GM23338 (cell line): ENCODE data around the gene CACNA2D2. TPM values are rescaled to one million over a fixed set of nuclear protein-coding genes. Genes with fewer than 3 reads are reported as not detected.

Experiments
- ATAC-seq: fragments of 200-7000 bp; cut with Tn5 transposase; 3 replicates; pipeline ENCODE4 v1.9.1; 2020
- DNase-seq: peaks from one replicate; pipeline ENCODE4 v3.0.0-alpha.2; 2015; ENCODE audit warnings: low spot score
- H2AFZ ChIP-seq: fragments of 200-600 bp; sonication (generic); 2 replicates; pipeline ENCODE4 v1.8.0; 2016; ENCODE audit warnings: antibody characterized with exemption, mild to moderate bottlenecking, moderate library complexity
- H3F3A ChIP-seq: fragments of 200-600 bp; sonication (generic); replicated peaks from 2 replicates; pipeline ENCODE4 v1.8.0; 2017; ENCODE audit warnings: antibody characterized with exemption, mixed run types, low read depth
- H3K27ac ChIP-seq: fragments of 200-600 bp; sonication (generic); 2 replicates; pipeline ENCODE4 v1.6.1; 2016; ENCODE audit warnings: low read depth
- H3K27me3 ChIP-seq: fragments of 200-600 bp; sonication (generic); 2 replicates; pipeline ENCODE4 v1.8.0; 2016; ENCODE audit warnings: mild to moderate bottlenecking, mixed run types, moderate library complexity; ENCODE audit not compliant: insufficient read depth
- H3K36me3 ChIP-seq: fragments of 200-600 bp; sonication (generic); 2 replicates; pipeline ENCODE4 v1.8.0; 2016; ENCODE audit warnings: mild to moderate bottlenecking; ENCODE audit not compliant: insufficient read depth
- H3K4me1 ChIP-seq: fragments of 200-600 bp; sonication (generic); 2 replicates; pipeline ENCODE4 v1.8.0; 2016; ENCODE audit warnings: mild to moderate bottlenecking, moderate library complexity; ENCODE audit not compliant: insufficient read depth
- H3K4me2 ChIP-seq: fragments of 200-600 bp; sonication (generic); 2 replicates; pipeline ENCODE4 v1.7.1; 2017; ENCODE audit warnings: mixed run types
- H3K4me3 ChIP-seq: fragments of 200-600 bp; sonication (generic); 2 replicates; pipeline ENCODE4 v1.6.1; 2016; ENCODE audit warnings: mixed run types
- H3K79me2 ChIP-seq: fragments of 200-600 bp; sonication (generic); replicated peaks from 2 replicates; pipeline ENCODE4 v1.8.0; 2017; ENCODE audit warnings: mild to moderate bottlenecking; ENCODE audit not compliant: insufficient read depth
- H3K9me2 ChIP-seq: fragments of 200-600 bp; sonication (generic); 2 replicates; pipeline ENCODE4 v1.8.0; 2017; ENCODE audit not compliant: insufficient read depth
- H4K20me1 ChIP-seq: fragments of 200-600 bp; sonication (generic); replicated peaks from 2 replicates; pipeline ENCODE4 v1.8.0; 2017; ENCODE audit warnings: mild to moderate bottlenecking; ENCODE audit not compliant: insufficient read depth
- H3K27ac Mint-ChIP-seq: 2 replicates; pipeline ENCODE4 v1.8.0; 2020; ENCODE audit warnings: inconsistent platforms, mild to moderate bottlenecking, moderate library complexity, mixed read lengths
- H3K27me3 Mint-ChIP-seq: 3 replicates; pipeline ENCODE4 v1.8.0; 2022; ENCODE audit warnings: low read depth, mild to moderate bottlenecking, moderate library complexity, mixed read lengths, inconsistent platforms; ENCODE audit not compliant: insufficient read depth, poor library complexity
- H3K36me3 Mint-ChIP-seq: 3 replicates; pipeline ENCODE4 v1.8.0; 2021; ENCODE audit warnings: low read depth, mild to moderate bottlenecking, inconsistent platforms, moderate library complexity, mixed read lengths
- H3K4me1 Mint-ChIP-seq: 3 replicates; pipeline ENCODE4 v1.8.0; 2020; ENCODE audit warnings: mild to moderate bottlenecking, inconsistent platforms, mixed read lengths
- H3K4me3 Mint-ChIP-seq: 3 replicates; pipeline ENCODE4 v1.8.0; 2021; ENCODE audit warnings: moderate library complexity, mild to moderate bottlenecking, inconsistent platforms, mixed read lengths
- H3K9me3 Mint-ChIP-seq: 3 replicates; pipeline ENCODE4 v1.8.0; 2020; ENCODE audit warnings: moderate library complexity, mild to moderate bottlenecking, inconsistent platforms, mixed read lengths
- CREB1 ChIP-seq: fragments of 250-450 bp; sonication (Bioruptor Pico); IDR thresholded peaks from 2 replicates; pipeline ENCODE4 v1.5.0; 2020; ENCODE audit warnings: low read depth, mild to moderate bottlenecking, moderate library complexity
- CTCF ChIP-seq, 2 experiments: fragments of 200-600 bp in 1 of 2; sonication (generic) in 1 of 2; conservative IDR thresholded peaks; 2 replicates each; pipeline versions ENCODE4 v1.5.1 to v1.6.1; 2016 to 2017; ENCODE audit warnings: antibody characterized with exemption in 2 of 2, low read depth in 2 of 2, mild to moderate bottlenecking in 2 of 2, moderate library complexity in 1 of 2
- ETS1 ChIP-seq: IDR thresholded peaks from 2 replicates; pipeline ENCODE4 v1.6.1; 2016; ENCODE audit warnings: antibody characterized with exemption
- EZH2 ChIP-seq: fragments of 200-600 bp; sonication (generic); IDR thresholded peaks from one replicate; pipeline ENCODE4 v1.8.0; 2017; ENCODE audit warnings: antibody characterized with exemption, mild to moderate bottlenecking, low read depth; ENCODE audit not compliant: unreplicated experiment
- JUNB ChIP-seq: IDR thresholded peaks from one replicate; pipeline ENCODE4 v1.6.1; 2016; ENCODE audit warnings: antibody characterized with exemption; ENCODE audit not compliant: unreplicated experiment
- NANOG ChIP-seq: IDR thresholded peaks from 2 replicates; pipeline ENCODE4 v1.6.1; 2016; ENCODE audit warnings: antibody characterized with exemption, borderline replicate concordance
- POLR2AphosphoS5 ChIP-seq: IDR thresholded peaks from 2 replicates; pipeline ENCODE4 v1.6.1; 2016; ENCODE audit warnings: antibody characterized with exemption, low read depth
- STAT1 ChIP-seq: IDR thresholded peaks from one replicate; pipeline ENCODE4 v1.6.1; 2016; ENCODE audit warnings: antibody characterized with exemption; ENCODE audit not compliant: unreplicated experiment
- ZNF114 ChIP-seq: fragments of 250-450 bp; sonication (Bioruptor Pico); IDR thresholded peaks from 2 replicates; pipeline ENCODE4 v1.5.0; 2020; ENCODE audit warnings: mild to moderate bottlenecking, moderate library complexity
- ZNF331 ChIP-seq: fragments of 250-450 bp; sonication (Bioruptor Pico); IDR thresholded peaks from 2 replicates; pipeline ENCODE4 v1.5.0; 2020; ENCODE audit warnings: low read depth, mild to moderate bottlenecking, moderate library complexity
- polyA plus RNA-seq: library from polyadenylated mRNA; unstranded; fragments of >200 nt; fragmentation: Nextera tagmentation; extraction: Ambion mirVana; gene quantifications from 2 replicates; pipeline ENCODE4 v1.2.1, GENCODE V29; 2016
- total RNA-seq: library from RNA; depleted of rRNA; stranded (reverse); fragments of >200 nt; shearing (Covaris generic); gene quantifications from 2 replicates; pipeline ENCODE4 v1.2.3, GENCODE V29; 2014
- TF ChIP-seq, protein P1 (sequence below): IDR thresholded peaks from one replicate; pipeline ENCODE4 v1.6.1; 2018; ENCODE audit warnings: antibody characterized with exemption; ENCODE audit not compliant: unreplicated experiment
- TF ChIP-seq, protein P2 (sequence below): fragments of 250-450 bp; sonication (Bioruptor Pico); IDR thresholded peaks from 2 replicates; pipeline ENCODE4 v1.5.0; 2020; ENCODE audit warnings: mild to moderate bottlenecking, moderate library complexity

The CACNA2D2 gene
- total and polyA plus RNA-seq, 2 experiments from 2014 or later: 4.7 to 11.4 TPM

DNA sequence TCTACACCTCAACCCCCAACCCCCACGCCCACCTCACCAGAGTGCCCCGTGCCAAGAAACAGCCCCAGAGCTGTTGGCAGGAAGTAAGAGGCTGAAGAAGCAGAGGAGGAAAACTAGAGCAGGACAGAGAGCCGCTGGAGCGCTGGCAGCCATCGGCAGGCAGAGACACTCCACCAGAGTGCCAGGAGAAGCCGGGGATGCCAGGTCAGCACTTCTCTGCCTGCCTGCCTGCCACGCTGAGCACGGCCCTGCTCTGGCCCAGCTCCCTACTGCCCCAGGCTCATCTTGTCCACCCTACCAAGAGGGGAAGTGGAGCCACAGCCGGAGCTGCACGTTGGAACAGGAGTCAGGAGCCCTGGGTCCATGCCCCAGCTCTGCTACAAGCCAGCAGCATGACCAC lies 29.7 kb downstream of the CACNA2D2 start:
- Histone ChIP-seq H3K4me3 (no peak overlapping the region), H3K4me1 (no peaks in the 10 kb centered on the region), H3K27ac (no peak overlapping the region), H3K79me2 (no peaks in the 10 kb centered on the region), H3K27me3 (no peaks in the 10 kb centered on the region), H3F3A (no peaks in the 10 kb centered on the region), H3K36me3 (no peaks in the 10 kb centered on the region), H2AFZ (no peak overlapping the region), H3K9me2 (no peaks in the 10 kb centered on the region), H4K20me1 (no peaks in the 10 kb centered on the region), H3K4me2 (no peak overlapping the region)
- no peak for TF ChIP-seq POLR2AphosphoS5
- no peak for TF ChIP-seq STAT1
- no peak for TF ChIP-seq JUNB
- no peak for TF ChIP-seq NANOG
- no peak for TF ChIP-seq EZH2
- TF ChIP-seq ZNF331 (CRISPR knock-in tag): no peak
- TF ChIP-seq, protein P1, sequence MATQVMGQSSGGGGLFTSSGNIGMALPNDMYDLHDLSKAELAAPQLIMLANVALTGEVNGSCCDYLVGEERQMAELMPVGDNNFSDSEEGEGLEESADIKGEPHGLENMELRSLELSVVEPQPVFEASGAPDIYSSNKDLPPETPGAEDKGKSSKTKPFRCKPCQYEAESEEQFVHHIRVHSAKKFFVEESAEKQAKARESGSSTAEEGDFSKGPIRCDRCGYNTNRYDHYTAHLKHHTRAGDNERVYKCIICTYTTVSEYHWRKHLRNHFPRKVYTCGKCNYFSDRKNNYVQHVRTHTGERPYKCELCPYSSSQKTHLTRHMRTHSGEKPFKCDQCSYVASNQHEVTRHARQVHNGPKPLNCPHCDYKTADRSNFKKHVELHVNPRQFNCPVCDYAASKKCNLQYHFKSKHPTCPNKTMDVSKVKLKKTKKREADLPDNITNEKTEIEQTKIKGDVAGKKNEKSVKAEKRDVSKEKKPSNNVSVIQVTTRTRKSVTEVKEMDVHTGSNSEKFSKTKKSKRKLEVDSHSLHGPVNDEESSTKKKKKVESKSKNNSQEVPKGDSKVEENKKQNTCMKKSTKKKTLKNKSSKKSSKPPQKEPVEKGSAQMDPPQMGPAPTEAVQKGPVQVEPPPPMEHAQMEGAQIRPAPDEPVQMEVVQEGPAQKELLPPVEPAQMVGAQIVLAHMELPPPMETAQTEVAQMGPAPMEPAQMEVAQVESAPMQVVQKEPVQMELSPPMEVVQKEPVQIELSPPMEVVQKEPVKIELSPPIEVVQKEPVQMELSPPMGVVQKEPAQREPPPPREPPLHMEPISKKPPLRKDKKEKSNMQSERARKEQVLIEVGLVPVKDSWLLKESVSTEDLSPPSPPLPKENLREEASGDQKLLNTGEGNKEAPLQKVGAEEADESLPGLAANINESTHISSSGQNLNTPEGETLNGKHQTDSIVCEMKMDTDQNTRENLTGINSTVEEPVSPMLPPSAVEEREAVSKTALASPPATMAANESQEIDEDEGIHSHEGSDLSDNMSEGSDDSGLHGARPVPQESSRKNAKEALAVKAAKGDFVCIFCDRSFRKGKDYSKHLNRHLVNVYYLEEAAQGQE: no peak
- no peak for TF ChIP-seq CTCF (conservative IDR thresholded peaks at IDR 0.05; ENCODE audit: low read depth in 2 of 2)
- TF ChIP-seq, protein P2, sequence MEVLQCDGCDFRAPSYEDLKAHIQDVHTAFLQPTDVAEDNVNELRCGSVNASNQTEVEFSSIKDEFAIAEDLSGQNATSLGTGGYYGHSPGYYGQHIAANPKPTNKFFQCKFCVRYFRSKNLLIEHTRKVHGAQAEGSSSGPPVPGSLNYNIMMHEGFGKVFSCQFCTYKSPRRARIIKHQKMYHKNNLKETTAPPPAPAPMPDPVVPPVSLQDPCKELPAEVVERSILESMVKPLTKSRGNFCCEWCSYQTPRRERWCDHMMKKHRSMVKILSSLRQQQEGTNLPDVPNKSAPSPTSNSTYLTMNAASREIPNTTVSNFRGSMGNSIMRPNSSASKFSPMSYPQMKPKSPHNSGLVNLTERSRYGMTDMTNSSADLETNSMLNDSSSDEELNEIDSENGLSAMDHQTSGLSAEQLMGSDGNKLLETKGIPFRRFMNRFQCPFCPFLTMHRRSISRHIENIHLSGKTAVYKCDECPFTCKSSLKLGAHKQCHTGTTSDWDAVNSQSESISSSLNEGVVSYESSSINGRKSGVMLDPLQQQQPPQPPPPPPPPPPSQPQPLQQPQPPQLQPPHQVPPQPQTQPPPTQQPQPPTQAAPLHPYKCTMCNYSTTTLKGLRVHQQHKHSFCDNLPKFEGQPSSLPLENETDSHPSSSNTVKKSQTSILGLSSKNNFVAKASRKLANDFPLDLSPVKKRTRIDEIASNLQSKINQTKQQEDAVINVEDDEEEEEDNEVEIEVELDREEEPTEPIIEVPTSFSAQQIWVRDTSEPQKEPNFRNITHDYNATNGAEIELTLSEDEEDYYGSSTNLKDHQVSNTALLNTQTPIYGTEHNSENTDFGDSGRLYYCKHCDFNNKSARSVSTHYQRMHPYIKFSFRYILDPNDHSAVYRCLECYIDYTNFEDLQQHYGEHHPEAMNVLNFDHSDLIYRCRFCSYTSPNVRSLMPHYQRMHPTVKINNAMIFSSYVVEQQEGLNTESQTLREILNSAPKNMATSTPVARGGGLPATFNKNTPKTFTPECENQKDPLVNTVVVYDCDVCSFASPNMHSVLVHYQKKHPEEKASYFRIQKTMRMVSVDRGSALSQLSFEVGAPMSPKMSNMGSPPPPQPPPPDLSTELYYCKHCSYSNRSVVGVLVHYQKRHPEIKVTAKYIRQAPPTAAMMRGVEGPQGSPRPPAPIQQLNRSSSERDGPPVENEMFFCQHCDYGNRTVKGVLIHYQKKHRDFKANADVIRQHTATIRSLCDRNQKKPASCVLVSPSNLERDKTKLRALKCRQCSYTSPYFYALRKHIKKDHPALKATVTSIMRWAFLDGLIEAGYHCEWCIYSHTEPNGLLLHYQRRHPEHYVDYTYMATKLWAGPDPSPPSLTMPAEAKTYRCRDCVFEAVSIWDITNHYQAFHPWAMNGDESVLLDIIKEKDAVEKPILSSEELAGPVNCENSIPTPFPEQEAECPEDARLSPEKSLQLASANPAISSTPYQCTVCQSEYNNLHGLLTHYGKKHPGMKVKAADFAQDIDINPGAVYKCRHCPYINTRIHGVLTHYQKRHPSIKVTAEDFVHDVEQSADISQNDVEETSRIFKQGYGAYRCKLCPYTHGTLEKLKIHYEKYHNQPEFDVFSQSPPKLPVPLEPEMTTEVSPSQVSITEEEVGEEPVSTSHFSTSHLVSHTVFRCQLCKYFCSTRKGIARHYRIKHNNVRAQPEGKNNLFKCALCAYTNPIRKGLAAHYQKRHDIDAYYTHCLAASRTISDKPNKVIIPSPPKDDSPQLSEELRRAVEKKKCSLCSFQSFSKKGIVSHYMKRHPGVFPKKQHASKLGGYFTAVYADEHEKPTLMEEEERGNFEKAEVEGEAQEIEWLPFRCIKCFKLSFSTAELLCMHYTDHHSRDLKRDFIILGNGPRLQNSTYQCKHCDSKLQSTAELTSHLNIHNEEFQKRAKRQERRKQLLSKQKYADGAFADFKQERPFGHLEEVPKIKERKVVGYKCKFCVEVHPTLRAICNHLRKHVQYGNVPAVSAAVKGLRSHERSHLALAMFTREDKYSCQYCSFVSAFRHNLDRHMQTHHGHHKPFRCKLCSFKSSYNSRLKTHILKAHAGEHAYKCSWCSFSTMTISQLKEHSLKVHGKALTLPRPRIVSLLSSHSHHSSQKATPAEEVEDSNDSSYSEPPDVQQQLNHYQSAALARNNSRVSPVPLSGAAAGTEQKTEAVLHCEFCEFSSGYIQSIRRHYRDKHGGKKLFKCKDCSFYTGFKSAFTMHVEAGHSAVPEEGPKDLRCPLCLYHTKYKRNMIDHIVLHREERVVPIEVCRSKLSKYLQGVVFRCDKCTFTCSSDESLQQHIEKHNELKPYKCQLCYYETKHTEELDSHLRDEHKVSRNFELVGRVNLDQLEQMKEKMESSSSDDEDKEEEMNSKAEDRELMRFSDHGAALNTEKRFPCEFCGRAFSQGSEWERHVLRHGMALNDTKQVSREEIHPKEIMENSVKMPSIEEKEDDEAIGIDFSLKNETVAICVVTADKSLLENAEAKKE: no peak
- no peak for TF ChIP-seq ETS1
- no peak for TF ChIP-seq ZNF114 (CRISPR knock-in tag)
- TF ChIP-seq CREB1: no peak
- Mint-ChIP-seq H3K4me1 (peaks cover 10% of the 10 kb centered on the region), H3K36me3 (no peaks in the 10 kb centered on the region), H3K27ac (no peak overlapping the region), H3K9me3 (no peaks in the 10 kb centered on the region), H3K4me3 (no peak overlapping the region), H3K27me3 (peaks cover 13% of the 10 kb centered on the region)
- DNase-seq (no peak), ATAC-seq (no peak)
